HepG2 (cell line): ENCODE results near the gene P3H3. TPM values are rescaled to one million over a fixed set of nuclear protein-coding genes. Genes with fewer than 3 reads are reported as not detected.

Experiments used
- ATAC-seq: fragments of 200-7000 bp; cut with Tn5 transposase; 3 replicates; pipeline ENCODE4 v1.9.1; 2020; ENCODE audit warnings: mild to moderate bottlenecking, moderate library complexity
- BruUV-seq: library from RNA; stranded (reverse); fragments of 400-500 nt; replicated peaks from 2 replicates; lab custom pipeline; 2021; lab: Mats Ljungman, UMichigan
- CTCF ChIA-PET: fragments of 300-600 bp; formaldehyde crosslinking; extraction: SDS; loops from one replicate; lab custom pipeline; 2021; ENCODE audit warnings: low total read pairs, inconsistent platforms, low intra/inter-chr PET ratio; lab: Yijun Ruan, JAX
- POLR2A ChIA-PET: fragments of 350-600 bp; sonication (Branson Sonifier 250); formaldehyde crosslinking; loops from one replicate; lab custom pipeline; 2020; ENCODE audit warnings: antibody characterized with exemption, inconsistent platforms; lab: Yijun Ruan, JAX
- DNase-seq: peaks from one replicate; pipeline ENCODE4 v3.0.0-alpha.2; 2015; ENCODE audit warnings: low spot score
- FAIRE-seq: peaks from 3 replicates; lab custom pipeline; 2011; peaks lifted over from hg19 to GRCh38; lab: Jason Lieb, UNC
- H2AFZ ChIP-seq: one replicate; pipeline ENCODE4 v1.6.1; 2011; ENCODE audit warnings: low read length, inconsistent platforms
- H3K27ac ChIP-seq: fragments of 300-600 bp; 3 replicates; pipeline ENCODE4 v1.8.0; 2011; ENCODE audit warnings: mixed run types, mild to moderate bottlenecking, mixed read lengths, low read length, inconsistent platforms; ENCODE audit not compliant: insufficient read depth; ENCODE audit errors: extremely low read length
- H3K27me3 ChIP-seq, 2 experiments: fragments of 200-600 bp in 1 of 2; 2 replicates in 1 of 2; 3 replicates in 1 of 2; pipeline versions ENCODE4 v1.6.0 to v1.8.0; 2011; ENCODE audit warnings: low read length in 2 of 2, mild to moderate bottlenecking in 2 of 2, moderate library complexity in 2 of 2, inconsistent platforms in 1 of 2; ENCODE audit not compliant: insufficient read depth in 2 of 2, control insufficient read depth in 1 of 2
- H3K36me3 ChIP-seq, 2 experiments: fragments of 200-600 bp in 1 of 2; replicated peaks in 1 of 2; 2 replicates in 1 of 2; 3 replicates in 1 of 2; pipeline versions ENCODE4 v1.5.1 to v1.8.0; 2011; ENCODE audit warnings: low read length in 2 of 2, inconsistent platforms in 1 of 2; ENCODE audit not compliant: insufficient read depth in 2 of 2, control insufficient read depth in 1 of 2
- H3K4me1 ChIP-seq: 2 replicates; pipeline ENCODE4 v1.5.1; 2012; ENCODE audit warnings: low read length, inconsistent platforms; ENCODE audit not compliant: insufficient read depth
- H3K4me2 ChIP-seq: 2 replicates; pipeline ENCODE4 v1.6.0; 2011; ENCODE audit warnings: low read depth, low read length, inconsistent platforms
- H3K4me3 ChIP-seq, 3 experiments: fragments of 200-600 bp in 1 of 3; sonication (generic), shearing (Covaris generic) in 1 of 3; replicated peaks in 1 of 3; 2 replicates each; pipeline ENCODE4 v1.5.1; 2011 to 2016; ENCODE audit warnings: low read length in 3 of 3, inconsistent platforms in 2 of 3, low read depth in 2 of 3, mild to moderate bottlenecking in 2 of 3, control low read depth in 1 of 3, mixed read lengths in 1 of 3; ENCODE audit not compliant: insufficient read depth in 1 of 3
- H3K79me2 ChIP-seq: one replicate; pipeline ENCODE4 v1.6.1; 2011; ENCODE audit warnings: low read length, inconsistent platforms; ENCODE audit not compliant: insufficient read depth
- H3K9ac ChIP-seq: 2 replicates; pipeline ENCODE4 v1.6.0; 2011; ENCODE audit warnings: mild to moderate bottlenecking, low read depth, low read length, inconsistent platforms; ENCODE audit not compliant: insufficient read depth
- H3K9me3 ChIP-seq: 2 replicates; pipeline ENCODE4 v1.5.1; 2012; ENCODE audit warnings: mild to moderate bottlenecking, low read length
- H4K20me1 ChIP-seq: 2 replicates; pipeline ENCODE4 v1.6.0; 2011; ENCODE audit warnings: inconsistent platforms, mild to moderate bottlenecking, low read length, moderate library complexity; ENCODE audit not compliant: insufficient read depth
- JDP2 ChIP-seq: sonication (generic); formaldehyde crosslinking; IDR thresholded peaks from 2 replicates; pipeline ENCODE4 v1.8.1; 2022; ENCODE audit warnings: missing genetic modification reagents, borderline replicate concordance
- RARA ChIP-seq: IDR thresholded peaks from 2 replicates; pipeline ENCODE4 v1.6.1; 2016; ENCODE audit warnings: missing genetic modification reagents, missing compliant biosample characterization
- RCOR2 ChIP-seq: IDR thresholded peaks from 2 replicates; pipeline ENCODE4 v1.6.1; 2016; ENCODE audit warnings: missing biosample characterization, missing genetic modification reagents
- SALL2 ChIP-seq: sonication (generic); formaldehyde crosslinking; IDR thresholded peaks from 2 replicates; pipeline ENCODE4 v1.8.1; 2023; ENCODE audit warnings: mild to moderate bottlenecking, missing genetic modification reagents, inconsistent platforms
- ZC3H13 ChIP-seq: sonication (generic); formaldehyde crosslinking; IDR thresholded peaks from 2 replicates; pipeline ENCODE4 v1.8.1; 2023; ENCODE audit warnings: mild to moderate bottlenecking, missing genetic modification reagents, moderate library complexity
- ZNF547 ChIP-seq: sonication (generic); formaldehyde crosslinking; IDR thresholded peaks from 2 replicates; pipeline ENCODE4 v1.5.1; 2020; ENCODE audit warnings: mild to moderate bottlenecking, missing genetic modification reagents
- ZNF75D ChIP-seq: sonication (generic); formaldehyde crosslinking; IDR thresholded peaks from 2 replicates; pipeline ENCODE4 v1.8.1; 2023; ENCODE audit warnings: missing genetic modification reagents, mild to moderate bottlenecking, borderline replicate concordance
- WGBS: methylation state at CpG from one replicate; pipeline ENCODE4 v1.1.6; 2017; ENCODE audit warnings: low lambda C conversion rate; 5-methylcytosine and 5-hydroxymethylcytosine counted together
- in situ Hi-C: cut with HindIII; loops from 2 replicates; pipeline ENCODE4 v1.10.0; 2017; ENCODE audit warnings: low pct_unique_long_range_greater_than_20kb; ENCODE audit not compliant: extremely low pct_ligation_motif_present
- intact Hi-C: fragments of 100-400 bp; cut with micrococcal nuclease; formaldehyde crosslinking; loops from one replicate; pipeline ENCODE4 v1.10.0; 2022; ENCODE audit not compliant: unreplicated experiment
- polyA plus RNA-seq, 8 experiments: library from polyadenylated mRNA; depleted of rRNA in 3 of 8; stranded (reverse) in 7 of 8; unstranded in 1 of 8; fragments of >200 nt; fragmentation: Illumina TruSeq in 4 of 8; extraction: Trizol in 4 of 8; gene quantifications; 2 replicates each; pipeline versions ENCODE4 v1.2.1 to v1.2.3, GENCODE V29; 2011 to 2016; ENCODE audit warnings: low read depth in 4 of 8, missing spikeins in 1 of 8, mixed read lengths in 1 of 8; ENCODE audit not compliant: insufficient read depth in 1 of 8
- total RNA-seq, 5 experiments: library from RNA; depleted of rRNA; stranded (reverse); fragments of >200 nt; fragmentation: Illumina TruSeq; extraction: Trizol; gene quantifications; 2 replicates each; pipeline ENCODE4 v1.2.3, GENCODE V29; 2016; ENCODE audit warnings: low read depth in 1 of 5
- TF ChIP-seq, protein P1 (sequence below): sonication (generic); formaldehyde crosslinking; conservative IDR thresholded peaks from 2 replicates; pipeline ENCODE4 v1.4.0; 2020; ENCODE audit warnings: mild to moderate bottlenecking, missing genetic modification reagents, moderate library complexity

P3H3 gene
- total and polyA plus RNA-seq, 2 of the 13 experiments (the other 11 are each of a cell fraction or from before 2014, with no cell fraction given), result 20.1 to 20.5 TPM

DNA sequence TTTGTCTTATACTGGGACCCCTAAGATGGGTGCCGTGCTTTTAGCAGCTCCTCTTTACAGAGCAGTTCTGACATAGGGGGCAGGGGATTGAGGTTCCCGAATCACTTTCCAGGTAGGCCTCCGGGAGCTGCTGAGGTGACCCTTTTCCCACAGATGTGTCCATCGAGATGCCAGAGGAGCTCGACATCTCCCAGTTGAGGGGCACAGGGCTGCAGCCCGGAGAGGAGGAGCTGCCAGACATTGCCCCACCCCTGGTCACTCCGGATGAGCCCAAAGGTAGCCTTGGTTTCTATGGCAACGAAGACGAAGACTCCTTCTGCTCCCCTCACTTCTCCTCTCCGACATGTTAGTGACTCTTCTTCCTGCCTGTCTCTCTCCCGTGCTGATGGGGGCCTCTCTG is 34.8 kb downstream of the P3H3 start:
- peaks cover 9% of the 10 kb centered on the region for H3K4me1 ChIP-seq
- no peaks in the 10 kb centered on the region for H3K9me3 ChIP-seq
- no peak overlapping the region for H3K4me3 ChIP-seq
- CTCF ChIA-PET, result no interaction called here
- DNase-seq (no peak), ATAC-seq (no peak), FAIRE-seq (no peak)
- no peak overlapping the region for H3K27ac ChIP-seq
- in situ Hi-C loops, result no loop called here
- BruUV-seq, result no TSS peak
- H3K79me2 ChIP-seq, result peaks cover 7% of the 10 kb centered on the region
- H2AFZ ChIP-seq, result no peak overlapping the region
- TF ChIP-seq RCOR2 (CRISPR knock-in tag) (no peak), ZNF547 (CRISPR knock-in tag) (no peak), JDP2 (CRISPR knock-in tag) (no peak), ZC3H13 (CRISPR knock-in tag) (no peak), RARA (CRISPR knock-in tag) (no peak), SALL2 (CRISPR knock-in tag) (no peak), ZNF75D (no peak)
- TF ChIP-seq, protein P1, sequence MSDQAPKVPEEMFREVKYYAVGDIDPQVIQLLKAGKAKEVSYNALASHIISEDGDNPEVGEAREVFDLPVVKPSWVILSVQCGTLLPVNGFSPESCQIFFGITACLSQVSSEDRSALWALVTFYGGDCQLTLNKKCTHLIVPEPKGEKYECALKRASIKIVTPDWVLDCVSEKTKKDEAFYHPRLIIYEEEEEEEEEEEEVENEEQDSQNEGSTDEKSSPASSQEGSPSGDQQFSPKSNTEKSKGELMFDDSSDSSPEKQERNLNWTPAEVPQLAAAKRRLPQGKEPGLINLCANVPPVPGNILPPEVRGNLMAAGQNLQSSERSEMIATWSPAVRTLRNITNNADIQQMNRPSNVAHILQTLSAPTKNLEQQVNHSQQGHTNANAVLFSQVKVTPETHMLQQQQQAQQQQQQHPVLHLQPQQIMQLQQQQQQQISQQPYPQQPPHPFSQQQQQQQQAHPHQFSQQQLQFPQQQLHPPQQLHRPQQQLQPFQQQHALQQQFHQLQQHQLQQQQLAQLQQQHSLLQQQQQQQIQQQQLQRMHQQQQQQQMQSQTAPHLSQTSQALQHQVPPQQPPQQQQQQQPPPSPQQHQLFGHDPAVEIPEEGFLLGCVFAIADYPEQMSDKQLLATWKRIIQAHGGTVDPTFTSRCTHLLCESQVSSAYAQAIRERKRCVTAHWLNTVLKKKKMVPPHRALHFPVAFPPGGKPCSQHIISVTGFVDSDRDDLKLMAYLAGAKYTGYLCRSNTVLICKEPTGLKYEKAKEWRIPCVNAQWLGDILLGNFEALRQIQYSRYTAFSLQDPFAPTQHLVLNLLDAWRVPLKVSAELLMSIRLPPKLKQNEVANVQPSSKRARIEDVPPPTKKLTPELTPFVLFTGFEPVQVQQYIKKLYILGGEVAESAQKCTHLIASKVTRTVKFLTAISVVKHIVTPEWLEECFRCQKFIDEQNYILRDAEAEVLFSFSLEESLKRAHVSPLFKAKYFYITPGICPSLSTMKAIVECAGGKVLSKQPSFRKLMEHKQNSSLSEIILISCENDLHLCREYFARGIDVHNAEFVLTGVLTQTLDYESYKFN, result no peak
- H3K9ac ChIP-seq, result no peak overlapping the region
- no peaks in the 10 kb centered on the region; a peak in 1 of 5 replicates for H3K27me3 ChIP-seq
- H3K4me2 ChIP-seq, result no peak overlapping the region
- peaks cover 2% of the 10 kb centered on the region for H4K20me1 ChIP-seq
- POLR2A ChIA-PET, result no interaction called here
- intact Hi-C loops, result no loop called here
- 96% methylated on average over 7 of the region's 11 CpGs for WGBS
- peaks cover 34 to 65% of the 10 kb centered on the region in 2 experiments for H3K36me3 ChIP-seq
